ENCODE data around the gene ZNF761. TPM values are rescaled to one million over a fixed set of nuclear protein-coding genes. Genes with fewer than 3 reads are reported as not detected.
A peak's percentile ranks its signal among the peaks of the same experiment; 100 is the strongest.
"Not testable (repeated sequence)": the region's sequence is repeated elsewhere in the genome, so short reads cannot be mapped to it uniquely, and the experiment has no call there.

ZNF761 gene
- total RNA-seq: 5.7 and 9.3 TPM in 2 replicates

DNA sequence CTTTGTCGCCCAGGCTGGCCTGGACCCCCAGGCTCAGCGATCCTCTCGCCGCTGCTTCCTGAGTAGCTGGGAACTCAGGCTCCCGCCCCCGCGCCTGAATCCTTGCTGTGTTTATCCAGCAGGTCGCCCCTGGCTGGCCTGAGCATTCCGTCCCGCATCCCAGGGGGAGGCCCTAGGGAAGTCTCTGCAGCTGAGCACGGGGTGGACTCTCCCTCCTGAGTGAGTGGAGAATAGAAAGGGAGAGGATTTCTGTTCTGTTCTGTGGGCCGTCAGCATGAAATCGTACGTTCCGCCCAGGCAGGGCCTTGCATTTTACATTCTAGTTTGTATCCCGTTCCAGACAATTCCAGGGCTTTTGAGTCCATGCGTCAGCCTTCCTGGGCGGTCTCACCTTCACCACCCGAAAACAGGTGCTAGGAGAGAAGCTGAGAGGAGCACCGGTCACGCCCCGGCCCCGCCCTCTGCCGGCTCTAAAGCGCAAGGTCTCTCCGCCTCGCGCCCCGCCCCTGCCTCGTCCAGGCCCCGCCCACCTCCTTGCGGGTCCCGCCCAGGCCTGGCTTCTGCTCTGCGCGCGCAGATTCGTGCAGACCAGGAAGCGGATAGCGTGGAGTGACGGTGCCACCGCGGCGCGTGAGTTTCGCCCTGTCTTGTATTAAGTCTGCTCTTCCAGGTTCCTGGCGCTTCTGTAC is at the start of gene ZNF761:
ZNF761 (plus strand) TSS at position 586 of the 689 bp plus-strand sequence. CDS start 15,285 bp downstream, outside the sequence.
- peak; percentile 94 for DNase-seq (ENCODE audit: low read depth in 2 of 2)

DNA sequence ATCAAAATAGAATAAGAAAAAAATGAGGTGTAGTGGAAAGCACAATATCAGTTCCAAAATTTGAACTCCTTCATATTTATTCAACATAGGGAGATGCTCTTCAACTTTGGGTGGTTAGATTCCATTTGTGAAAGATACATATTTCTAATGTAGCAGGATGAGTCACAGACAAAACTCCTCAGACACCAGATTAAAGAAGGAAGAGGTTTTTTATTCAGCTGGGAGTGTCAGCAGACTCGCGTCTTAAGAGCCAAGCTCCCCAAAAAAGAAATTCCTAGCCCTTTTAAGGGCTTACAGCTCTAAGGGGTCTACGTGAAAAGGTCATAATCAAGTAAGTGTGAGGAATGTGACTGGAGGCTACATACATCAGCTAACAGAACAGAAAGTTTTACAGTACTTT is 43.6 kb upstream of the ZNF761 start:
- no peak for DNase-seq (ENCODE audit: low read depth in 2 of 2)

DNA sequence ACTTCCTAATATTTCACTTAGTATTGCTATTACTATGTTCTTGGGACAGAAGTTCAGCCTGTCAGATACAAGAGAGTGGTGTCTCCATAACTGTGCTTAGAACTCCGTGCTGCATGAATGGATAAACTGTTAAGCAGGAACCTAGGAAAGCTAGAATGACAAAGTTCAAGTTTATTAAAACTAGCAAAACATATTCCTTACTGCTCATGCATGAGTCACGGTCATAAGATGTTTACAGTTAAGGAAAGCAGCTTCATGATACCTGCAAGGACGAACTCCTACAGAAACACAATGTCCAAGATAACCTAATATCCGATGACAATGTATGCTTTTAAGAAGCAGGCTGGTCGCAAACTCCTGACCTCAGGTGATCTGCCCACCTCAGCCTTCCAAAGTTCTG is 42.9 kb upstream of the ZNF761 start:
- peak in 1 of 2 donors; percentile 7 for DNase-seq (ENCODE audit: low read depth in 2 of 2)

DNA sequence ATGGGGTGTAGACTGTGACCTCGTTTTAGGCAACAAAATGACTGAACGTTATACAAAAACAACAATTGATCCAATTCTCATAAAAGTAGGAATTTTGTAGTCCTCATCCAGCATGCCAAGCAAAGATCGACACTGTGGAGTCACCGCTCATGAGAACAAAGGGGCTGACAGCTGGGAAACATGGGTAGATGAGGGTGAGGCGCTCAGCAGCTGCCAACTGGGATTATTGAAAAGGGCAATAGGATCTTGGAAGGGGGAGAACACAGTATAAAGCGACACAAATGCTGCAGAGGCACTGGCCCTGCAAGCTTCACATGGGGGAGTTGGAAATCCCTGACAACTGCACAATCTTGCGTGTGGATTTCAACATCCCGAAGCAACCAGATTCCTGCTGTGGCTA is 42.2 kb upstream of the ZNF761 start:
- no peak for DNase-seq (ENCODE audit: low read depth in 2 of 2)

DNA sequence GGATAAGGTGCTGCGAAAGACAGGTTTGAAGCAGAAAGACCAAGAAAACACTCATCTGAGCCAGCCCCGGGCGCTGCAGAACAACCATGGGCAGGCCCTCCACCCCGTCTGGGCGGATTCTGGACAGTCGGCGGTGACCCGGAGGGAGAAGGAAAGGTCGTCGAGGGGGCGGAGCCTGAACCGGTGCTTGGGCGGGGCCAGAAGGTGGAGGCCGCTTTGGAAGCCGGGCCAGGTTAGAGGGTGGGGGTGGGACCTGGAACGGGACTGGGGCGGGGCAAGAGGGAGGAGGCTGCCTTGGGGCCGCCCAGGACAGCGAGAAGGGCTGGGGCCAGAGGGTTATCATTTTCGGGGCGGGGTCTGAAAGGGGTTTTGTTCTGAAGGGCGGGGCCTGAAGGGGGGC is 41.8 kb upstream of the ZNF761 start:
- no peak for DNase-seq (ENCODE audit: low read depth in 2 of 2)

DNA sequence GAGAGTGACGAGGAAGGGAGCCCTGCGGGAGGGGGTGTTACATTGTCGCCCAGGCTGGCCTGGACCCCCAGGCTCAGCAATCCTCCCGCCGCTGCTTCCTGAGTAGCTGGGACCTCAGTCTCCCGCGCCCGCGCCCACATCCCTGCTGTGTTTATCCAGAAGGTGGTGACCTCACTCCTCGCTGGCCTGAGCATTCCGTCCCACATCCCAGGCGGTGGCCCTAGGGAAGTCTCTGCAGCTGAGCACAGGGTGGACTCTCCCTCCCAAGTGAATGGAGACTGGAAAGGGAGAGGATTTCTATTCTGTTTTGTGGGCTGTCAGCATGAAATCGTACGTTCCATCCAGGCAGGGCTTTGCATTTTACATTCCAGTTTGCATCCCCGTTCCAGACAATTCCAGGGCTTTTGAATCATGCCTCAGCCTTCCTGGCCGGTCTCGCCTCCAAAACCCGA is 37.2 kb upstream of the ZNF761 start:
- DNase-seq (ENCODE audit: low read depth in 2 of 2): peak in 1 of 2 donors; percentile 52

DNA sequence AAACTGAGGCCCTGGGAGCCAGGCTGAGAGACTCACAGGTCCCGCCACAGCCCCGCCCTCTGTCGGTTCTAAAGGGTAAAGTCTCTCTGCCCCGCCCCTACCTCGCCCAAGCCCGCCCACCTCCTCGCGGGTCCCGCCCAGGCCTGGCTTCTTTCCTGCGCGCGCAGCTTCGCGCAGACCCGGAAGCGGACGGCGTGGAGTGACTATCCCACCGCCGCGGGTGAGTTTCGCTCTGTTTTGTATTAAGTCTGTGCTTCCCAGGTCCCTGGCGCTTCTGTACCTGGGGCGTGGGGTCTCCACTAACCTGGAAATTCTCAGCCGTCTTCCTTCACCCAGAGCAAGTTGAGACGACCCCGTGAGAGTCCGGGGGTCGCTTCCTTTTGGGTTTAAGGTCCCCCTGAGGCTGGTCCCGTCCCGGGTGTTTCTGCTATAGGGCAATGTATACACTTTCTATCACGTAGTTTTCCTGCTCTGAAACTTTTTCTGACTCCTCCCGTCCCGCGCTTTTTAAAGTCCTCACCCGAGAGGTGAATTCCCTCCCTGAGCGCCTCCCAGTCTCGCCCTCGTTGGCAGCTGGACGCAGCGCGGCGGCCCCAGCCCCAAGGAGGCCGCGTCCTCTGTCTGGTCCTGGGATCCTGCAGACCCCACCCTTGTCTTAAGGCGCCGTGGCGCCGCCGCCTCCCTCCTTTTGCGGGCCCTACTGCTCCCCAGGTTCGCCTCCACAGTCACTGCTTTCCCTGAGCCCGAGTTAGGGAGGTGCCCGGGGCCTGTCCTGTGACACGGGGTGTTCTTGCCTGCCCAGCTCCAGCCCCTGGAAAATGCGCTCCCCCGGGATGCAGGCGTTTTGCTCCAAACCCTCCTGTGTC is 36.6 kb upstream of the ZNF761 start, which contains the start of gene ZNF765:
ZNF765 (plus strand) TSS at position 176 of the 866 bp plus-strand sequence. CDS start 2,867 bp downstream, outside the sequence.
- peak; percentile 91 to 93 for DNase-seq (ENCODE audit: low read depth in 2 of 2)

DNA sequence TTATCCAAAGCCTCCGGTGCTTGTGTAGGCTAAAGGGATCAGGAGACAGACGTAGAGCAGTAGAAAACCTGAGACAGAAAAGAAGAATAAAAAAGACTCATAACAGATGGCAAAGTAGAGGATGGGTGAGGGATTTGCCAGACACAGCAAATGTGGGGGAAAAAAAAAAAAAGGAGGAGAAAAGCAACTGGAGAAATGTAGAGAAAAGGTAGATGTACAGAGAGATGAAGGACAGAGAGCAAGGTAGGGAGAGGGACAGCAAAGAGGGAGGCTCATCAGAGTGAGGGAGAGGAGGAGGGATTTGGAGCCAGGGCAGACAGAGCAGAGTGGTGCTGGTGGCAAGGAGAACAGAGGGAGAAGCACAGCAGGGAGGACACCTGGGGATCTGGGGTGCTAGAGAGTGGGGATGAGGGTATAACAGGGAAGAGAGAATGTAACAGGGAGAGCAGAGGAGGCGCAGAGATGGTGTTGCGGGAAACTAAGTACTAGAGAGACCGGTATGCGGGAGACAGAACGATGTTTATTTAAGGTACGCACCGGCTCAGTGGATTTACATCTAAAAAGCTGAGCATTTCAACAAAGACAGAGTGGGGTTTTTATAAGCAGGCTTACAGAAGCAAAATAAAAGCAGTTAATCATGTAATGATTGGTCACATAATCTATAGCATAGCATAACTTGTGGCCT is 35.8 kb upstream of the ZNF761 start:
- DNase-seq (ENCODE audit: low read depth in 2 of 2): not testable (repeated sequence)

DNA sequence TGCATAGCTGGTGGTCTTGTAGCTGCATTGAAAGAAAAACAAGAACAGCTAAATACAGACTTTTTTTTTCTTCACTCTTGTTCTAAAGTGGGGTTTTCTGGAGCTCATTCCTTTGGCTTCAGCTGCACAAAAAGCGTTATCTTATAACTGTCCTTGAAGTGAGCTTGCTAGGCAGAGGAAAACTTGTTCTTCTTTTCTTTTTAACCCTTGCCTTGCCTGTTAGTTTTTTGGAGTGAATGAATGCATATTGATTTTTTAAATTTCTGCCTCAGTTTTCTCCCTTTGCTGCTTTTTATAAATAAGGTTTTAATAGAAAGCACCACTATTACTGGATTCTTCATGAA is 35.3 kb upstream of the ZNF761 start:
- DNase-seq (ENCODE audit: low read depth in 2 of 2): no peak

DNA sequence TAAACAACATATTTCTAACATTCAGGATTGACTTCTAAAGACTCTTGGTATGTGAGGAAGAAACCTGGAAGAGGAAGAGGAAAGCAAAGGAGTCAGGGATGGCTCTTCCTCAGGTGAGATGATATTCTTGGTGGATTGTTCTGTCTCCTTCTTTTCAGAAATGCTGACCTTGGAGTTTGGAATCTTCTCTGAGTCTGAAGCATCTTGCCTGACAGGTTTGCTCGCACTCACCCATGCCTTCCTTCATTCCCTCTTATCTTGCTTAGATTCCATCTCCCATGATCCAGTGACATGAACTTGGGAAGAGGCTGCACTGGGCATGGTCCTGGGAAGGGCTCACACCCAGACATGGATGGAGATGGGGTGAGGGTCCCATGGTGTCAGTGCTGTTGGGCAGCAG is 33.9 kb upstream of the ZNF761 start:
- DNase-seq (ENCODE audit: low read depth in 2 of 2): not testable (repeated sequence)

DNA sequence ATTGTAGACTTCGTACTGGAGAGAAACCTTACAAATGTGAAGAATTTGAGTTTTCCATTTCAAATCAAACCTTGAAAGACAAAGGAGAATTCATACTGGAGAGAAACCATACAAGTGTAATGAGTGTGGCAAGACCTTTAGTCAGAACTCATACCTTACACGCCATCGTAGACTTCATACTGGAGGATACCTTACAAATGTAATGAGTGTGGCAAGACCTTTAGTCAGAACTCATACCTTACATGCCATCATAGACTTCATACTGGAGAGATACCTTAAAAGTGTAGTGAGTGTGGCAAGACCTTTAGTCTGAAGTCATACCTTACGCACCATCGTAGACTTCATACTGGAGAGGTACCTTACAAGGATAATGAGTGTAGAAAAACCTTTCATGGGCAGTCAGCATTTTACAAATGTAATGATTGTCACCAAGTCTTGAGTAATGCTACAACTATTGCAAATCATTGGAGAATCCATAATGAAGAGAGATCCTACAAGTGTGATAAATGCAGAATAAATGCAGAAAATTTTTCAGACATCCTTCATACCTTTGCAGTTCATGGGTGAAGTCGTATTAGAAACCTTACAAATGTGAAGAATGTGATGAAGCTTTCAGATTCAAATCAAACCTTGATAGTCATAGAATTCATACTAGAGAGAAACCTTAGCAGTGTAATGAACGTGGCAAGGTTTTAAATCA is 22.1 kb upstream of the ZNF761 start:
- no peak for DNase-seq (ENCODE audit: low read depth in 2 of 2)

DNA sequence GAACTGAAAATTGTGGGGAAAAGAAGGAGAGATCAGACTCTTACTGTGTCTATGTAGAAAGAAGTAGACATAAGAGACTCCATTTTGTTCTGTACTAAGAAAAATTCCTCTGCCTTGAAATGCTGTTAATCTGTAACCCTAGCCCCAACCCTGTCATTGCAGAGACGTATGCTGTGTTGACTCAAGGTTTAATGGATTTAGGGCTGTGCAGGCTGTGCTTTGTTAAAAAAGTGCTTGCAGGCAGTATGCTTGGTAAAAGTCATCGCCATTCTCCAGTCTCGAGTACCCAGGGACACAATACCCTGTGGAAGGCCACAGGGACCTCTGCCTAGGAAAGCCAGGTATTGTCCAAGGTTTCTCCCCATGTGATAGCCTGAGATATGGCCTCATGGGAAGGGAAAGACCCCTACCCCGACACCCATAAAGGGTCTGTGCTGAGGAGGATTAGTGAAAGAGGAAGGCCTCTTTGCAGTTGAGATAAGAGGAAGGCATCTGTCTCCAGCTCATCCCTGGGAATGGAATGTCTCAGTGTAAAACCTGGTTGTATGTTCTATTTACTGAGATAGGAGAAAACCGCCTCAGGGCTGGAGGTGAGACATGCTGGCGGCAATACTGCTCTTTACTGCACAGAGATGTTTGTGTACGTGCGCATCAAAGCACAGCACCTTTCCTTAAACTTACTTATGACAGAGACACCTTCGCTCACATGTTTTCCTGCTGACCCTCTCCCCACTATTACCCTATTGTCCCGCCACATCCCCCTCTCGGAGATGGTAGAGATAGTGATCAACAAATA is 11.1 kb upstream of the ZNF761 start:
- DNase-seq (ENCODE audit: low read depth in 2 of 2): not testable (repeated sequence)

DNA sequence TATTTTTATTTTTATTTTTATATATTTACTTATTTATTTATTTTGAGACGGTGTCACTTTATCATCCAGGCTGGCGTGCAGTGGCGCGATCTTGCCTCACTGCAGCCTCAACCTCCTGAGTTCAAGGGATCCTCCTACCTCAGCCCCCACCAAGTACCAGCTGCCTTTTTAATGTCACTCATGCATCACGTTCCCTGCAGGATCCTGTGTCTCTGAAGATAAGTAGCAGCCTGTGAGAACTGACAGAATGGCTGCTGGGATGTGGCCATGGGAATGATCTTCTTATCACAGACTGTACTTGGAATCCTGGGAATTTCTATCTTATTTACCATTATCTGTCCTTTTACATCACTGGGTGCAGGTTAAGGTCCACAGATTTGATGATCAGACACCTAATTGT is 9.2 kb upstream of the ZNF761 start:
- DNase-seq (ENCODE audit: low read depth in 2 of 2): no peak

DNA sequence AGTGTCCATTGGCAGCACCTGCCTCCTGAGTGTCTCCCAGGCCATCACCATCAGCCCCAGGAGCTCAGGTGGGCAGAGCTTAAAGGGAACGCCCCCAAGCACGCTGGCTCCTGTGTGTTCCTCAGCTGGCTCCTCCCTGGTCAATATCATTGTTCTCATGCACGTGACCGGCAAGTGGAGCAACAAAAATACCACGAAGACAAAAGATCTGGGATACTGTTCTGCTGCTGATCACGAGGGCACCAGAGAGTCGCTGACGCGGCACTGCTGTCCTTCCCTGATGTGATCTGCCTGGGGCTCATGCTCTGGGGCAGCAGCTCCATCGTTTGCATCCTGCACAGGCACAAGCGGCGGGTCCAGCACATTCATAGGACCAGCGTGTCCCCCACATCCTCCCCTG is 8.7 kb upstream of the ZNF761 start:
- DNase-seq (ENCODE audit: low read depth in 2 of 2): peak; percentile 6 to 53

DNA sequence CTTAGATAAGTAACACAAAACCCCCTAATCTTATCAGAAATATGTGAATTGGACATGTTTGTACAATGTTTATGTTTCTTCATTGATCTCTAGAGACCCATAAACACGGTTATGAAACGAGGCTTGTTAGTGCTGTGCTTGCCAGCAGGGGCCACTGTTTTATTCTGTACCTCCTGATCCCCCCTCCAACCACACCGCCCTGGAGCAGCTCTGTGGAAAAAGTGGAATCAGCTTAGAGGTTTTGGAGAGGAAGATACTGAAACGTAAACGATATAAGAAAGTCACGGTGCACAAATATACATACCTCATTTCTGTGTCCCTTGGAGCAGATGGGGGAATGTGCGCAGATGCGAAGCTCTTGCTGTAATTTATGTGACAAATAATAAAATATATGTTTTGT is 8.1 kb upstream of the ZNF761 start:
- DNase-seq (ENCODE audit: low read depth in 2 of 2): peak; percentile 22 to 47

DNA sequence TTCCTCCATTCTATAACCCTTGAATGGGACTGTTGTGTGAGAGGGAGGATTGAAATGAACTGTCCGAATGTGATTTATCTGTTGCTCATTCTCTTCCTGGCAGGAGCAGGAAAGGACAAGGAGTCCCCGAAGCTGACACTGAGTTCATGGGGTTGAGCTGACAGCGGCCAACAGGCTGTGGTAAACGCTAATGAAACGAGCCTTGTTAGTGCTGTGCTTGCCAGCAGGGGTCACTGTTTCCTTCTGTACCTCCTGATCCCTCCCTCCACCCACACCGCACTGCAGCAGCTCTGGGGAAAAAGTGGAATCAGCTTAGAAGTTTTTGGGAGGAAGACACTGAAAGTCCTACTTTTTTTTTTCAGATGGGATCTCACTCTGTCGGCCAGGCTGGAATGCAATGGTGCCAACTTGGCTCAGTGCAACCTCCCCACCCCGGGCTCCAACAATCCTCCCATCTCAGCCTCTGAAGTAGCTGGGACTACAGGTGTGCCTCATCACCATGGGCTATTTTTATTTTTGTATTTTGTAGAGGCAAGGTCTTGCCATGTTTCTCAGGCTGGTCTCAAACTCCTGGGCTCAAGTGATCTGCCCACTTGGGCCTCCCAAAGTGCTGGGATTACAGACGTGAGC is 6.7 kb upstream of the ZNF761 start:
- DNase-seq (ENCODE audit: low read depth in 2 of 2): peak; percentile 77 to 85

DNA sequence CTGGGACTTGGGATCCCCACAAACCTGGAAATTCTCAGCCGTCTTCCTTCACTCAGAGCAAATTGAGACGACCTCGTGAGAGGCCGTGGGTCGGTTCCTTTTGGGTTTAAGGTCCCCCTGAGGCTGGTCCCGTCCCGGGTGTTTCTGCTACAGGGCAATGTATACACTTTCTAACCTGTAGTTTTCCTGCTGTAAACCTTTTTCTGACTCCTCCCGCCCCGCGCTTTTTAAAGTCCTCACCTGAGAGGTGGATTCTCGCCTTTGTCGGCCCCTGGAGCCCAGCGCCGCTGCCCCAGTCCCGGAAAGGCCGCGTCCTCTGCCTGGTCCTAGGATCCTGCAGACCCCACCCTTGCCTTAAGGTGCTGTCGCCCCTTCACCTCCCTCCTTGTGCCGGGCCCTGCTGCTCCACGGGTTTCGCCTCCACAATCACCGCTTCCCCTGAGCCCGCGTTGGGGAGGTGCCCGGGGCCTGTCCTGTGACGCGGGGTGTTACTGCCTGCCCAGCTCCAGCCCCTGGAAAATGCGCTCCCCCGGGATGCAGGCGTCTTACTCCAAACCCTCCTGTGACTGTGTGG is 391 bp downstream of the ZNF761 start:
- peak; percentile 16 to 23 for DNase-seq (ENCODE audit: low read depth in 2 of 2)

DNA sequence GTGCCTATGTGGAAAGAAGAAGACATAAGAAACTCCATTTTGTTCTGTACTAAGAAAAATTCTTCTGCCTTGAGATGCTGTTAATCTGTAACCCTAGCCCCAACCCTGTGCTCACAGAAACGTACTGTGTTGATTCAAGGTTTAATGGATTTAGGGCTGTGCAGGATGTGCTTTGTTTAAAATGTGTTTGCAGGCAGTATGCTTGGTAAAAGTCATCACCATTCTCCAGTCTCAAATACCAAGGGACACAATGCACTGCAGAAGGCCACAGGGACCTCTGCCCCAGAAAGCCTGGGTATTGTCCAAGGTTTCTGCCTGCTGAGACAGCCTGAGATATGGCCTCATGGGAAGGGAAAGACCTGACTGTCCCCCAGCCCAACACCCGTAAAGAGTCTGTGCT is 12.0 kb downstream of the ZNF761 start:
- DNase-seq (ENCODE audit: low read depth in 2 of 2): not testable (repeated sequence)

DNA sequence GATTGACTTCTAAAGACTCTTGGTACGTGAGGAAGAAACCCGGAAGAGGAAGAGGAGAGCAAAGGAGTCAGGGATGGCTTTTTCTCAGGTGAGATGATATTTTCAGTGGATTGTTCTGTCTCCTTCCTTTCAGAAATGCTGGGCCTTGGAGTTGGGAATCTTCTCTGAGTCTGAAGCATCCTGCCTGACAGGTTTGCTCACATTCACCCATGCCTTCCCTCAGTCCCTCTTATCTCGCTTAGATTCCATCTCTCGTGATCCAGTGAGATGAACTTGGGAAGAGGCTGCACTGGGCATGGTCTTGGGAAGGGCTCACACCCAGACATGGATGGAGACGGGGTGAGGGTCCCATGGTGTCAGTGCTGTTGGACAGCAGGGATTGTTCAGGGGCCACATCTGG is 15.4 kb downstream of the ZNF761 start:
- DNase-seq (ENCODE audit: low read depth in 2 of 2): not testable (repeated sequence)

DNA sequence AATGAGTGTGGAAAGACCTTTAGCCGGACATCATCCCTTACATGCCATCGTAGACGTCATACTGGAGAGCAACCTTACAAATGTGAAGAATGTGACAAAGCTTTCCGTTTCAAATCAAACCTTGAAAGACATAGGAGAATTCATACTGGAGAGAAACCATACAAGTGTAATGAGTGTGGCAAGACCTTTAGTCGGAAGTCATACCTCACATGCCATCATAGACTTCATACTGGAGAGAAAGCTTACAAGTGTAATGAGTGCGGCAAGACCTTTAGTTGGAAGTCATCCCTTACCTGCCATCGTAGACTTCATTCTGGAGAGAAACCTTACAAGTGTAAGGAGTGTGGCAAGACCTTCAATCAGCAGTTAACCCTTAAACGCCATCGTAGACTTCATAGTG is 24.0 kb downstream of the ZNF761 start:
- no peak for DNase-seq (ENCODE audit: low read depth in 2 of 2)
